NCI-H1694 (cell line): Measurements from ENCODE around the gene KCNMA1.

Source experiments
- DNase-seq: peaks from one replicate; lab custom pipeline; 2025; lab: John Stamatoyannopoulos, UW

KCNMA1 gene

DNA sequence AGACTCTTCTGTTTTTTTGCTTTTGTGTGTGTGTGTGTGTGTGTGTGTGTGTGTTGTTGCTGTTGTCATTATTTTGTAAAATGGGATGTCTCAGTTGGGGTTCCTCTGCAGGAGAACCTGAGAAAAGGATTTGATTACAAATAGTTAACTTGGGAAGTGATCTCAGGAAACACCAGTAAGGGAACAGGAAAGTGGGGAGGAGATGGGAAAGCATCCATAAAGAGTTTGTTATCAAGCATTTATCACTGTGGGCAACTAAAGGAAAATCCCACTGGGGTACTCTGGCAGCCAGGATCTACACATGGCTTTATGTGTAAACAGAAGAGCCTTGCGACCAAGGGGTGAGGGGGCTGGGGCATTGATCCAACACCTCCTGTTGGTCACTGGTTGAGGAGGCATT, 485.4 kb downstream of the KCNMA1 start:
- no peak for DNase-seq

DNA sequence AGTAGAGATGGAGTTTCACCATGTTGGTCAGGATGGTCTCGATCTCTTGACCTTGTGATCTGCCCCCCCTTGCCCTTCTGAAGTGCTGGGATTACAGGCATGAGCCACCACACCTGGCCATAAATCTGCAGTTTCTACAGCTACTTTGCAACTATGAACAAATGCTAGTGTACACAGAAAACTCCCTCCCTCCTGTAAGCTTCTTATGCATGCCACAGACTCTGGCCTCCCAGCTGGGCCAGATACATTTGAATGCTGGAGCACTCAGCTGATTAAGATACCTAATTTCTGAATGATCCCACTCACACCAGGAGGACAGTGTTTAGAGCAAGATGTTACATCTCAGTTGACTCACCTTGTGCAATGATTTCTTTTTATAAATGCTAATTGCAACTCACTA, 486.2 kb downstream of the KCNMA1 start:
- no peak for DNase-seq

DNA sequence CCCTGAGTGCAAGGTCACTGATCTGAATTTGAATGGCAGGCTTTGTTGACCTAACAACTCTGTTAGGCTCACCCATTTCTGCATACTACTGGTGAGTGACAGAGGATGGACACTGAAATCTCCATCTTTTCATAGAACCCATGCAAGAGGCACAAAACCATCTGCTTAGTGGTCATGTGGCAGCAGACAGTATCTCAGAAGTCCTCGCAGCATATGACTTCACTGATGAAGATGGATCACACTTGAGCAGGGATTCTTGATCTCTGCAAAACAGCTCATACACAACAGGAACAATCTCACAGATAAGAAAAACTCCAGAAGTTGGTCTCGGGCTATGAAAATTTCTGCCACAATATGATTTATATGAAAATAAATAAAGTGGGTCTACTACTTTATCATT, 487.9 kb downstream of the KCNMA1 start:
- DNase-seq = no peak

DNA sequence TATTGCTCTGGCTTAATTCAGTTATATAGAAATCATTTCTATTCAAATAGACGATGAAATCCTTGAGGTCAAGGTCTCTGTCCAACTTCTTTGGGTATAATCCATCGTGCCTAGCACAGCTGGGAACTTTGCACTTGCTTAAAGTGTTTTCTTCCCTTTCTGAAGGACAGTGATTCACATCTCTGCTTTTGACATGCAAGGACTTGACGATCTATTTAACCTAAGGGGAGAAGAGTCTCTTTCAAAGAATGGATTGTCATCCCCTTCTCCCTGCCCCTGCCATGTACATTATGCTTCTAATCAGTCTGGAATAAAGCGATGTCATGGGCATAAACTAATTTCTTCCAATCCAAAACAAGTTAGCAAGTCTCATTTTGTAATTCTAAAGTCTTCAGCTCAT, 488.6 kb downstream of the KCNMA1 start:
- no peak for DNase-seq

DNA sequence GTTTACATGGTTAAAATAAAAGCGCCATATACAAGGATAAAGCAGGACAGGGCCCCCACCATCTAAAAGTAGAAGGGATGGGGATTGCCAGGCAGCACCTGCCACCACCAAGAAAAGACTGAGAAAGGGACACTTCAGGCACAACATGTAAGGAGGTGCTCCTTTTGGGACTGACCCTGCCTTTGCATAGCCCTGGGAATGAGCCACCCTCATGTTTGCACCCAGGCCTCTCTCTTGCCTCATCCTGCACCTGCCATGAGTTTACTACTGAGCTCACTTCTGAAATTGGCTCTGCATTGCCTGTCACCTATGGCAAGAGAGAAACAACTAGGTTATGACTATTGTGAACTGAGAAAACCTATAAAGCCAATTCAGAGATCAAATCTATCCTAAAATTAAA, 489.7 kb downstream of the KCNMA1 start:
- DNase-seq = no peak

DNA sequence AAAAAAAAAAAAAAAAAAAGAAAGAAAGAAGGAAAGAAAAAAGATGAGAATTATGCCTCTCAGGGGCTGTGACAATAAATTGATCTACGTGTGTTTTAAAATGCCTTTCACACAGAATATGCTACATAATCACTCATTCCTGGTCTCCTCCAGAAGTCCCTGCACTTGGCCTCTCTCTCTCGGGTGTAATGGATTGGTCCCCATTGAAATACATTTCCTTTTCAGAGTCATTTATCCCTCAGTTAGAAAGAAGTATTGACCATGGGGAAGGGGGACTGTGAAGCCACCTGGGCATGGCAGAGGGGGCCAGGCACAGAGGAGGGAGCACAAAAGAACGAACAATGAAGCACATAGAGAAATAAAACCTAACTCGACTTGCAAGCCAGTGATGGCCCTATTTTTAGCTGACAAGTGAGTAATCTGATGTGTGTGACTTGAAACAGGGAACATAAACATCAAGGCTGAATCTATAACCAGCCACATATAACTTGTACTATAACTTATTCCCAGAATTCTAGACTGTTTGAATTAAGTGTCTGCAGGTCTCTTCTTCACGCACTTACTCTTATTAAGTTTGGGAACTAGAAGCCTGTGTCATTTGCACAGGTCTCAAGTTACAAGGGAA, 490.8 kb downstream of the KCNMA1 start:
- no peak for DNase-seq

DNA sequence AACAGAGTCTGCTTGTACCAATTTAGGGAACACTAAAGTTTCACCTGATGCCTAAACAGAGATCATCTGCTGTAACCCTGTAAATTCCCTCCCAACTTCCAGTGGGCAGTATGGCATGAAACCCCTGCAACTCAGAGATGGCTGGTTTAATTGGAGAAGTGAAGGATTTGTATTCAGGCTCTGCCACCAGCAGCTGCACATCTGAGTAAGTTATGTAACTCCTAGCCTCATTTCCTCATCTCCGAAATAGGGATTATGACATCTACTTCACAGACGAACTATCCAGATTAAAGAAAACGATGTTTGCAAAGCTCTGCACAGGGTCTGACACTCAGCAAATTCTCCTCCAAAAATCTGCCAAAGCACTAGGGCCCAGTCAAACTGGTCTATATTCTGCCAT, 493.0 kb downstream of the KCNMA1 start:
- DNase-seq = no peak

DNA sequence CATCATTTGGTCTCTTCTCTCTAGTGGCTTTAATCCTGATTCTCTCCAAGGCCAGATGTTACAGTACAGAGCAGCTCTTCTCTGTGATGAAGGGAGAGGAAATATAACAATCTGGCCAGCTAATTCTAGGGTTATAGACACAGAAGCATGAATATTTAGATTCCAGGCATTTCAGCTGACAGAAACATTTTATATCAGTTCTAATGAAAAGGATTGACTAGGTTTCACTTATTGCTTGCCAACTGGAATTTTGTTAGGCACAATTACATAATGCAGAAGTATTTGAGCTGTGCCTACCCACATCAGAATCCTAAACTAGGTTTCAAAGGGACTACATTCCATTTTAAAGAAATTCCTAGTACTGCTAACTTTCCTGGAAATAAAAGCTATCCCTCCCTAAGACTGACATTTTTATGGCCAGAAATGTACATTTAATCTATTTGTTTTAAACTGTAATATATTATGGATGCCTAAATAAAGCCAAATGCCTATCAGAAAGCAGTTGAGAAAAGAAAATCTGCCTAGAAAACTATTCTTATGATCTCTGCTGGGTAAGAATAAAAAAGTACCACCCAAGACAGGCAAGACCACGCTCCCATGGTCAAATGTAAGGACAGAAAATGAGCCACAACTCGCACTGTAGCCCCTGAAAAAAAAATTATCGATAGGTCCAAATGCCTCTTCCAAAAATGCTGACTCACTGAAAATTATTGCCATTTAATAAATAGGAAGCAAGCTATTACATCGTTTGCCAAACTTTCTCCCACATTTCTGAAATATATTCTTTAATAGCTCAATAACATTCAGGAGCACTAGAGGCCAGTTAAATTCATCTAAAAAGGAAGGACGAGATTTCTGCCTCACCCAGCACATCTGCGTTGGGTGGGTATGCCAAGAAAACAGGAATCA, 498.1 kb downstream of the KCNMA1 start:
- DNase-seq = no peak

DNA sequence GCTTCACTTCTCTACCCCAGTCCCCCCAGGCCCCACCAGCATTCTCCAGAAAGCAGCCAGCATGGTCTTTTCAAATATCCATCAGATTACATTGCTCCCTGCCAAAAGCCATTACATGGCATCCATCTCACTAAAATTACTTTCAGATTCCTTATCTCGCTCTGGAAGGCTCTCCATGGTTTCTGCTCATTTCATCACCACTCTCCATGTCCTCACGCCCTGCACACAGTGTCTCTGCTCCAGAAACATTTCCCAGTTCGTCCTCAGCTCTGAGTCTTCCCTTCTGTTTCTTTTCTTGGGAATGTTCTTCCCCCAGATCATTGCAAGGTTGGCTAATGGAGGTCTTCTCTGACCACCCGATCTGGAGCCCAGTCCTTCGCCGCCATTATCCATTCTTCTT, 499.1 kb downstream of the KCNMA1 start:
- DNase-seq = no peak

- no peak for DNase-seq
Observed at GRCh38 chr10:77135555-77135954, 502.1 kb downstream of the KCNMA1 start.

GRCh38 chr10:77131214-77131613, 506.4 kb downstream of the KCNMA1 start:
- DNase-seq = no peak

DNA sequence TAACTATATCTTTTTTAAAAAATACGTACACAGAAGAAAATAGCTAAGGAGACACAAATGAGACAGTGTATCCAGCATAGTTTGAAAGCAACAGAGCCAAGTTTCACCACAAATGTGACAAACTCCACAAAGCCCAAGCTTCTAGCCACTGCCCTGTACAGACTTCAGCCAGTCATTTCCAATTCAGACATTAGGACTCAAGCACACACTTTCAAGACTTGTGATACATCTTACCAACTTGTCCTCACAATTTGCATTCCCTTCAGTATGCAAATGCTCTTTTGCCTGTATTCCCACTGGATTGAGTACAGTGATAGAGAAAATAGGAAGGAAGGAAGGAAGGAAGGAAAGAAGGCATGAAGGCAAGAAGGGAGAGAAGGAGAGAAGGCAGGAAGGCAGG, 510.4 kb downstream of the KCNMA1 start:
- no peak for DNase-seq

DNA sequence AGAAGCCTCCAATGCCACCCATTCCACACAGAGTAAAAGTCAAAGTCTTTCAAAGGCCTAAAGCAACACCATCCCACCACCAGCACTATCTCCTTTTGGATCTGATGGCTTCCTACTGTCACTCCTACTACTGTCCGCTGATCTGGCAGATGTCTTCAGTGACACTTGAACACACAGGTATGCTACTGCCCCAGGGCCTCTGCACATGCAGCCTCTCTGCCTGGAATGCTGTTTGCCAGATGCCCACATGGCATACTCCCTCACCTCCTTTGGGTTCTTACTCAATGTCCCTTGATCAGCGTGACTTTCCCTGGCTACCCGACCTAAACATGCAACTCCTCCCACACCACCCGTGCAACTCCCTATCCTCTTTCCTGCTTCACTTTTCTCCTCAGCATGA, 512.4 kb downstream of the KCNMA1 start:
- DNase-seq = no peak

DNA sequence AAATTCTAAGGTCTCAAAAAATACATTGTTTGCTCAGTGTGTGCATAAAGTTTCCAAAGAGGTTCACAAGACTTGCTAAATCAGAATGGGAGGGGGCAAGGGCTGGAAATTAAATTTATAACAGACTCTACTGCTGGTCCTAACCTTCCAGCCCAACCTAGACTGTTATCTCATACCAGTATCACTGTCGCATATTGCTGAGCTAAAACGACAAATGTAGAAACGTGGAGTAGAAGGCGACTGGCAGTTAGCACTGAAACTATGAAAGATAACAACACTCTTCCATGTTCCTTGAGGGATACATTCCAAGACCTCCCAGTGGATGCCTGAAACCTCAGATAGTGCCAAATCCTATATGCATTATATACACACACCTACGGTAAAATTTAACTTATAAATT, 514.3 kb downstream of the KCNMA1 start:
- DNase-seq = no peak

DNA sequence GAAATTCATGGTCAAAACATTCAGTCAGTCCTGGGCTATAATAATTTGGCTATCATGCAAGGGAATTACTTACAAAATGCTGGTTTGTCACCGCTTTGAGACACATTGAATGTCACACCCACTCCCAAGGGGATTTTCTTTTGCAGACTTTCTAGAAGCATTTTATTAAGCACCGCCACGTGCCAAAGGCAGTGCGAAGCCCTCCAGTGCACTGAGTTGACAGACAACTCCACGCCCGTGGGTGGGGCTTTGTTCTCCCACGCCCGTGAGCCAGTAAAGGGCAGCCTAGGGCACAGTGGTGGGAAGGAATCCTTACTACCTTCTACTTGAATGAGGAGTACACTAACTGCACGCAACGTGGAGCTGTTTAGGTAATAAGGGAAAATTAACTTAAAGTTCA, 515.8 kb downstream of the KCNMA1 start:
- DNase-seq = no peak

DNA sequence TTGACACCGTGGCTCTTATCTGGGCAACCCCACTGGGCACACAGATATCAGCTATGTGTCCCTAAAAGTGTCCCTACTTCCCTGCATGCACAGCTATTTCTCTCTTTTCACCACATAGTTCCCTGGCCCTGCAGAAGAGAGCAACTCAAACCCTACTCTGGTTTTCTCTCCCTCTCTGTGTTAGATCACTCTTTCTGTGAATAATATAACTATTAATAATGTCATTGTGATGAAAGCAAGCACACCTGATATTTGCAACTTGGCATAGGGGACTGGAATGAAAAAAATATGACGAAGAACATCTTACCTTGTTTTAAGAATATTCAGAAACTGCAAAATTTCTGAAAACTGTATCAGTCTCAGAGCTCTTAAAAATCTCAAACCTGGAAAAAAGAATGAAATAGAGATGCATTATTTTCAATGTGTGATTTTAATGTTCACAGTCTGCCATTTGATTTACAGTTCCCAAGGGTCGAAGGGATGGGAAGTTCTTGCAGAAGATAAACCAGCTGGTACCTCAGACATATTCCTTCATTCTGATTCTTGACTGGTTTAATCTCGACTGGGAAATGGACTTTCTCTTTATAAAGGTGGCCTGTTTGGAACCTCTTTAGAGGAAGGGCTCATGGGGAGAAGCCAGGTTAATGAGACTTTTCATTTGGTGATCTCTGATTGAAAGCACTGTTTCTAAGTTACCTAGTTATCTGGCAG, 516.8 kb downstream of the KCNMA1 start:
- no peak for DNase-seq

GRCh38 chr10:77120012-77120411, 517.6 kb downstream of the KCNMA1 start:
- DNase-seq = no peak

DNA sequence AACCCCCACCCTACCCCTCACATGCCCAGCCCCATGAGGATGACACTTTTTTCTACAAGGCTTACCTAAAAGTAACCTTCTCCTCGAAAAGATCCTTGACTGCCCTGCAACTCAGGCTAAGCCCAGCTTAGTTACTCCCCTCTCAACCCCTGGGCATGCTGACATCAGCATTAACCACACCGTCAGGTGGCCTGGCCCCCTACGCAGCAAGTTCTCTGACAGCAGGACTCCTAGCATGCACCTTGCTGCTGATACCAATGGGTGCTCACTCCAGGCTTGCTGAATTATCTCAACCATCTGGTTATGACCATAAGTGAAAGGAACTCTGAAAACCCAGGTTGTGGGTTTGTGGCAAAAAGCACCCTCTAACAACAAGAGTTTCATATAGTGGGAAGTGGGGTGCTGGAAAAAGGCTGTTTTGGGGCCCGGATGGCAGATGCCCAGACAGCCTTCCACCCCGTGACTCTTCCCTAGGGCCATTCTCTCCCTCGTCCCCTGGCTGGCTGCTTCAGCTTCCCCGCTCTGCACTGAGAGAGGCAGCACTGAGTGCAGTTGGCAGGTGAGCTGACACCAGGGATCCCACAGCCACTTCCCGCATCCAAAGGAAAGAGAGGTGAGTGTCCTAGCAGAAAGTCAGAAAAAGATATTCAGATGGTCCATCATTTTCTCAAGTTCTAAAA, 518.9 kb downstream of the KCNMA1 start:
- no peak for DNase-seq

DNA sequence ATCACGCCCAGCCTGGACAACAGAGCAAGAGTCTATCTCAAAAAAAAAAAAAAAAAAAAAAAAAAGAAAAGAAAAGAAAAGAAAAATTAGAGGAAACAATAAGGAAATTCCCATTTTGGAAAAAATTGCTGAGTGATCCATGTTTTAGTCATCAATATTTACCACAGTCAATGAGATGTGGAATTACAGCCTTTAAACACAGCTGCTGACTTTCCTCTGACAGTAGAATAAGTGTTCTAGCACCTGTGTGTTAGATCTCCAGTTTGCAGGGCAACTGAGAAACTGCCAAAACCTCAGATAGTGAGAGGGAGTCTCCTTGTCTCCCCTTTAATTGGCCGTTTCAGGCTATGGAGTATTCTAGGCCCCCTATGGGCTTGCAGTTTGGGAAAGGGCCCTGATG, 520.1 kb downstream of the KCNMA1 start:
- no peak for DNase-seq

- no peak for DNase-seq
Observed at GRCh38 chr10:77116904-77117303, 520.7 kb downstream of the KCNMA1 start.

GRCh38 chr10:77114181-77114821, 523.3 kb downstream of the KCNMA1 start:
- DNase-seq = no peak
